Heart right ventricle (tissue), 16 donors: Measurements from ENCODE around the gene RAB20. TPM values are rescaled to one million over a fixed set of nuclear protein-coding genes. Genes with fewer than 3 reads are reported as not detected.
A peak's percentile ranks its signal among the peaks of the same experiment; 100 is the strongest.

ENCODE experiments used
- ATAC-seq, 8 donors: fragments of 200-7000 bp; cut with Tn5 transposase; one replicate each; pipeline ENCODE4 v1.9.1; 2020; ENCODE audit warnings: mild to moderate bottlenecking in 8 of 8, moderate library complexity in 8 of 8, moderate number of reproducible peaks in 1 of 8
- DNase-seq, 2 donors: peaks; one replicate each; pipeline ENCODE4 v3.0.0-alpha.2; 2020
- H3K27ac ChIP-seq, 10 donors: fragments of 200-600 bp; sonication (generic) in 2 of 10; one replicate each; pipeline versions ENCODE4 v1.5.0 to v1.8.0; 2020 to 2022; ENCODE audit warnings: mild to moderate bottlenecking in 3 of 10
- H3K27me3 ChIP-seq, 7 donors: fragments of 200-600 bp; one replicate each; pipeline ENCODE4 v1.8.0; 2021 to 2022; ENCODE audit warnings: mild to moderate bottlenecking in 2 of 7
- H3K36me3 ChIP-seq, 9 donors: fragments of 200-600 bp; sonication (generic) in 1 of 9; one replicate each; pipeline versions ENCODE4 v1.5.0 to v1.8.0; 2020 to 2022; ENCODE audit warnings: mild to moderate bottlenecking in 2 of 9
- H3K4me1 ChIP-seq, 9 donors: fragments of 200-600 bp; sonication (generic) in 1 of 9; one replicate each; pipeline versions ENCODE4 v1.5.0 to v1.8.0; 2020 to 2022; ENCODE audit warnings: mild to moderate bottlenecking in 4 of 9
- H3K4me3 ChIP-seq, 10 donors: fragments of 200-600 bp; sonication (generic) in 2 of 10; one replicate each; pipeline versions ENCODE4 v1.5.0 to v1.8.0; 2020 to 2022; ENCODE audit warnings: mild to moderate bottlenecking in 7 of 10, moderate library complexity in 2 of 10
- H3K9me3 ChIP-seq, 11 donors: fragments of 200-600 bp in 10 of 11; sonication (generic) in 2 of 11; one replicate each; pipeline versions ENCODE4 v1.5.0 to v1.8.0; 2013 to 2022; ENCODE audit warnings: mild to moderate bottlenecking in 2 of 11, control low read depth in 1 of 11, moderate library complexity in 1 of 11
- CTCF ChIP-seq, 9 donors: fragments of 200-600 bp; sonication (generic) in 2 of 9; IDR thresholded peaks; one replicate each; pipeline versions ENCODE4 v1.5.0 to v1.8.0; 2021 to 2022; ENCODE audit warnings: antibody characterized with exemption in 9 of 9, mild to moderate bottlenecking in 5 of 9, moderate library complexity in 1 of 9
- WGBS, 2 donors: extraction: QIAGEN DNeasy Blood & Tissue Kit; methylation state at CpG; one replicate each; pipeline ENCODE4 v1.1.7; 2013; ENCODE audit warnings: inconsistent platforms in 1 of 2; 5-methylcytosine and 5-hydroxymethylcytosine counted together
- intact Hi-C, 10 donors: fragments of 100-400 bp; cut with DNase I; formaldehyde crosslinking; loops; one replicate each; pipeline versions ENCODE4 v1.11.1 to v1.14.2; 2022
- polyA plus RNA-seq, 2 donors: library from polyadenylated mRNA; stranded (reverse); fragments of 200-250 nt; gene quantifications; one replicate each; pipeline ENCODE4 v1.2.3, GENCODE V29; 2013
- total RNA-seq, 10 donors: library from RNA; stranded (reverse); fragmentation: NEBNext Ultra II Directional in 3 of 10; extraction: Animal tissue kit (Norgen Biotek cat#: 25700) in 3 of 10; gene quantifications; one replicate each; pipeline versions ENCODE4 v1.2.1 to v1.2.4, GENCODE V29; 2021 to 2023
- donor health status: Arrhythmogenic right ventricular cardiomyopathy.
- donor health status: ischemic (EF 13 %, LVEDD 7.1; RV severe dilation, severe dysfunction).
- donor health status: healthy with polysubstance abuse.
- donor health status: DM: no; HTN: yes; CAD: no.
- donor health status: DM: no; HTN: no; CAD: no.
- donor health status: ischemic (EF 25% LVEDD 6.9; RV normal size, moderate dysfunction).
- donor health status: ischemic (EF 25% LVEDD 5.7; RV mildly dilated, moderate dysfunction).
- donor health status: healthy.
- donor health status: DM: yes; HTN: yes; CAD: no.
- donor health status: Ischemic cardiomyopathy.
- donor health status: ischemic (EF 35%, LVEDD 5.7; RV mildly dilated, moderate dysfunction).
- donor health status: nonischemic (EF 11% LVEDD 7.7; RV severe dilation, severe dysfunction).
- donor health status: DM: yes; HTN: yes; CAD: no.
- donor health status: PGD.
- donor health status: ischemic (EF 29% LVEDD 5.4; RV normal size, mild dysfunction).
- donor health status: nonischemic (EF 23%, LVEDD 6.1; RV moderate dilation, normal function).

RAB20 gene
- total and polyA plus RNA-seq, 12 donors: 5.4 to 40.8 (median 12.5) TPM

- intact Hi-C loops: loop anchor here in 1 of 10 donors (5.0 kb wide), 1 partner anchor 50 kb away; no protein-coding TSS in a partner anchor
- H3K4me3 ChIP-seq: no peak overlapping the region
- 90 to 92% methylated on average over 5 of the region's 5 CpGs for WGBS, 2 donors
Measured at GRCh38 chr13:110557082-110557481, 4.4 kb downstream of the RAB20 start.

GRCh38 chr13:110556224-110556606 is 5.3 kb downstream of the RAB20 start:
- Histone ChIP-seq H3K4me1 (peaks cover 0 to 63% (median 29%) of the 10 kb centered on the region in 9 donors), H3K36me3 (peaks cover 0 to 29% (median 0%) of the 10 kb centered on the region in 9 donors), H3K27ac (peak overlapping the region in 1 of 10 donors; percentile 18), H3K27me3 (no peaks in the 10 kb centered on the region), H3K4me3 (no peak overlapping the region), H3K9me3 (peaks cover 0 to 8% (median 0%) of the 10 kb centered on the region in 11 donors)
- DNase-seq (no peak), ATAC-seq (no peak)
- intact Hi-C loops: loop anchor here in 1 of 10 donors (5.0 kb wide), 1 partner anchor 49 kb away; no protein-coding TSS in a partner anchor
- WGBS, 2 donors: 88 to 98% methylated on average over 1 of the region's 1 CpG
- TF ChIP-seq CTCF (IDR thresholded peaks at IDR 0.05): no peak

More at GRCh38 chr13:110557082-110557481, 4.4 kb downstream of the RAB20 start:
- peaks cover 0 to 29% (median 0%) of the 10 kb centered on the region in 9 donors for H3K36me3 ChIP-seq
- DNase-seq (no peak), ATAC-seq (no peak)
- H3K27me3 ChIP-seq: no peaks in the 10 kb centered on the region
- H3K27ac ChIP-seq: no peak overlapping the region
- H3K4me1 ChIP-seq: peaks cover 0 to 60% (median 26%) of the 10 kb centered on the region in 9 donors
- no peak for TF ChIP-seq CTCF (IDR thresholded peaks at IDR 0.05)
- peaks cover 0 to 8% (median 0%) of the 10 kb centered on the region in 11 donors for H3K9me3 ChIP-seq

GRCh38 chr13:110555601-110556223 is 5.8 kb downstream of the RAB20 start:
- WGBS, 2 donors: 92 to 95% methylated on average over 16 of the region's 16 CpGs
- Histone ChIP-seq H3K9me3 (peaks cover 0 to 8% (median 0%) of the 10 kb centered on the region in 11 donors), H3K4me1 (peaks cover 0 to 63% (median 28%) of the 10 kb centered on the region in 9 donors), H3K4me3 (no peak overlapping the region), H3K36me3 (peaks cover 0 to 29% (median 0%) of the 10 kb centered on the region in 9 donors), H3K27me3 (no peaks in the 10 kb centered on the region), H3K27ac (peak overlapping the region in 1 of 10 donors; percentile 18)
- no peak for TF ChIP-seq CTCF (IDR thresholded peaks at IDR 0.05)
- ATAC-seq (peak in 1 of 8 donors; percentile 19), DNase-seq (no peak)
- intact Hi-C loops: loop anchor here in 1 of 10 donors (5.0 kb wide), 1 partner anchor 48 kb away; no protein-coding TSS in a partner anchor

GRCh38 chr13:110554946-110555345 is 6.6 kb downstream of the RAB20 start:
- no peak for ATAC-seq
- intact Hi-C loops: loop anchor here in 1 of 10 donors (5.0 kb wide), 1 partner anchor 48 kb away; no protein-coding TSS in a partner anchor

More at GRCh38 chr13:110554946-110555345, 6.6 kb downstream of the RAB20 start:
- H3K27ac ChIP-seq: no peak overlapping the region
- H3K4me3 ChIP-seq: no peak overlapping the region
- no peak for TF ChIP-seq CTCF (IDR thresholded peaks at IDR 0.05)
- peaks cover 0 to 29% (median 0%) of the 10 kb centered on the region in 9 donors for H3K36me3 ChIP-seq
- H3K4me1 ChIP-seq: peaks cover 0 to 60% (median 20%) of the 10 kb centered on the region in 9 donors
- 85 to 89% methylated on average over 15 of the region's 16 CpGs for WGBS, 2 donors
- peaks cover 0 to 8% (median 0%) of the 10 kb centered on the region in 11 donors for H3K9me3 ChIP-seq
- DNase-seq: no peak
- H3K27me3 ChIP-seq: no peaks in the 10 kb centered on the region
